ENCODE measurements around the gene ZNF438.

DNA sequence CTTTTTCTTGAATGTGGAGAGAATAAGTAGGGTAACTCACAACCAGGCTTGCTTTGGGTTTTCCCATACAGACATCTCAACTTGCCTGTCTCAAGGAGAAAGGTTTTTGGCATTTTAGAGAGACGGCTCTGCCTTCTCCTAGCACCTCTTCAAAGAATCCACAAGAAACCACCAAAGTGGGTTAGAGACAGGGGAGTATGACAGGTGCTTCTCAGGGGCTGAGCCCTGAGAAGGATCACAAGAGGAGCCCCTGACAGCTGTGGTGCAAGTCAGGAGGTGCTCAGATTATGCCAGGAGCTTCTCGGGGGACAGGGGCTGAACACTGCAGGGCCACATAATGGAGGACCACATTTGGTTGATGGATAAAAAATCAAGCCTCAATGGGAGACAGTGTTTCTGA is 231.3 kb downstream of the ZNF438 start:
- TF ChIP-seq, protein P1, sequence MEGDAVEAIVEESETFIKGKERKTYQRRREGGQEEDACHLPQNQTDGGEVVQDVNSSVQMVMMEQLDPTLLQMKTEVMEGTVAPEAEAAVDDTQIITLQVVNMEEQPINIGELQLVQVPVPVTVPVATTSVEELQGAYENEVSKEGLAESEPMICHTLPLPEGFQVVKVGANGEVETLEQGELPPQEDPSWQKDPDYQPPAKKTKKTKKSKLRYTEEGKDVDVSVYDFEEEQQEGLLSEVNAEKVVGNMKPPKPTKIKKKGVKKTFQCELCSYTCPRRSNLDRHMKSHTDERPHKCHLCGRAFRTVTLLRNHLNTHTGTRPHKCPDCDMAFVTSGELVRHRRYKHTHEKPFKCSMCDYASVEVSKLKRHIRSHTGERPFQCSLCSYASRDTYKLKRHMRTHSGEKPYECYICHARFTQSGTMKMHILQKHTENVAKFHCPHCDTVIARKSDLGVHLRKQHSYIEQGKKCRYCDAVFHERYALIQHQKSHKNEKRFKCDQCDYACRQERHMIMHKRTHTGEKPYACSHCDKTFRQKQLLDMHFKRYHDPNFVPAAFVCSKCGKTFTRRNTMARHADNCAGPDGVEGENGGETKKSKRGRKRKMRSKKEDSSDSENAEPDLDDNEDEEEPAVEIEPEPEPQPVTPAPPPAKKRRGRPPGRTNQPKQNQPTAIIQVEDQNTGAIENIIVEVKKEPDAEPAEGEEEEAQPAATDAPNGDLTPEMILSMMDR (IDR thresholded peaks at IDR 0.05) = no peak
- no peak for TF ChIP-seq POLR2A (IDR thresholded peaks at IDR 0.05)
